Memory B cell (primary cell): ENCODE results near the gene AKAP7.
"Not testable (repeated sequence)": the region's sequence is repeated elsewhere in the genome, so short reads cannot be mapped to it uniquely, and the experiment has no call there.

Source experiments
- ATAC-seq: fragments of 150-1000 bp; cut with Tn5 transposase; 2 replicates; pipeline ENCODE4 v1.10.0; 2021; ENCODE audit warnings: low read depth, mild to moderate bottlenecking, moderate library complexity
- DNase-seq, 2 donors: peaks; one replicate each; pipeline ENCODE4 v3.0.0; 2022; ENCODE audit warnings: low spot score in 2 of 2
- H3K27ac Mint-ChIP-seq: one replicate; pipeline ENCODE4 v1.8.0; 2022; ENCODE audit warnings: mild to moderate bottlenecking, moderate library complexity, mixed read lengths
- H3K27me3 Mint-ChIP-seq: one replicate; pipeline ENCODE4 v1.8.0; 2022; ENCODE audit warnings: mixed read lengths
- H3K36me3 Mint-ChIP-seq: one replicate; pipeline ENCODE4 v1.8.0; 2022; ENCODE audit warnings: mild to moderate bottlenecking, mixed read lengths
- H3K4me1 Mint-ChIP-seq: one replicate; pipeline ENCODE4 v1.8.0; 2022; ENCODE audit warnings: mixed read lengths
- H3K4me3 Mint-ChIP-seq: one replicate; pipeline ENCODE4 v1.8.0; 2022; ENCODE audit warnings: mild to moderate bottlenecking, moderate library complexity, mixed read lengths
- H3K9me3 Mint-ChIP-seq: one replicate; pipeline ENCODE4 v1.8.0; 2022; ENCODE audit warnings: mixed read lengths

Gene AKAP7

GRCh38 chr6:131135244-131136020, at the start of gene AKAP7:
Gene AKAP7 (plus strand): TSS chr6:131135467. CDS start chr6:131135764, 297 bp downstream.
- no peaks in the 10 kb centered on the region for H3K27me3 Mint-ChIP-seq
- ATAC-seq, result peak; percentile 80

GRCh38 chr6:131090339-131090738, 44.9 kb upstream of the AKAP7 start:
- H3K9me3 Mint-ChIP-seq, result peaks cover 12% of the 10 kb centered on the region
- H3K4me3 Mint-ChIP-seq, result peak overlapping the region; percentile 40
- not testable (repeated sequence) for H3K36me3 Mint-ChIP-seq, ATAC-seq, H3K27me3 Mint-ChIP-seq
- H3K27ac Mint-ChIP-seq, result peak overlapping the region; percentile 14
- H3K4me1 Mint-ChIP-seq, result peaks cover 11% of the 10 kb centered on the region
- DNase-seq, result peak in 1 of 2 donors; percentile 9

More at GRCh38 chr6:131135244-131136020, at the start of gene AKAP7:
- Mint-ChIP-seq H3K27ac (peak within 1 kb of the TSS; percentile 88), H3K4me1 (peaks cover 20% of the 10 kb centered on the region), H3K9me3 (no peaks in the 10 kb centered on the region), H3K4me3 (peak within 1 kb of the TSS; percentile 95), H3K36me3 (no peaks in the 10 kb centered on the region)
- DNase-seq, result peak; percentile 31 to 64

- H3K36me3 Mint-ChIP-seq, H3K4me3 Mint-ChIP-seq, H3K27me3 Mint-ChIP-seq, ATAC-seq, H3K27ac Mint-ChIP-seq, DNase-seq: not testable (repeated sequence)
- Mint-ChIP-seq H3K9me3 (peaks cover 15% of the 10 kb centered on the region), H3K4me1 (peaks cover 11% of the 10 kb centered on the region)
Measured at GRCh38 chr6:131091944-131092343, 43.3 kb upstream of the AKAP7 start.

GRCh38 chr6:131093334-131093733, 41.9 kb upstream of the AKAP7 start:
- Mint-ChIP-seq H3K27ac (no peak overlapping the region), H3K4me1 (peaks cover 11% of the 10 kb centered on the region), H3K9me3 (peaks cover 12% of the 10 kb centered on the region), H3K4me3 (no peak overlapping the region), H3K36me3 (peaks cover 3% of the 10 kb centered on the region), H3K27me3 (no peaks in the 10 kb centered on the region)
- ATAC-seq (no peak), DNase-seq (no peak)

- no peaks in the 10 kb centered on the region for H3K4me1 Mint-ChIP-seq
- H3K9me3 Mint-ChIP-seq, result peaks cover 10% of the 10 kb centered on the region
- no peak for ATAC-seq
- peaks cover 1% of the 10 kb centered on the region for H3K36me3 Mint-ChIP-seq
- no peaks in the 10 kb centered on the region for H3K27me3 Mint-ChIP-seq
- no peak overlapping the region for H3K27ac Mint-ChIP-seq
- no peak overlapping the region for H3K4me3 Mint-ChIP-seq
- DNase-seq, result no peak
Measured at GRCh38 chr6:131096786-131097185, 38.5 kb upstream of the AKAP7 start.

- no peaks in the 10 kb centered on the region for H3K36me3 Mint-ChIP-seq
- H3K4me1 Mint-ChIP-seq, result no peaks in the 10 kb centered on the region
- DNase-seq, result no peak
- H3K9me3 Mint-ChIP-seq, result peaks cover 1% of the 10 kb centered on the region
- no peaks in the 10 kb centered on the region for H3K27me3 Mint-ChIP-seq
- no peak overlapping the region for H3K27ac Mint-ChIP-seq
- H3K4me3 Mint-ChIP-seq, result no peak overlapping the region
- ATAC-seq, result no peak
Measured at GRCh38 chr6:131101911-131102680, 33.2 kb upstream of the AKAP7 start.

GRCh38 chr6:131103296-131103695, 32.0 kb upstream of the AKAP7 start:
- H3K4me3 Mint-ChIP-seq, result no peak overlapping the region
- no peak for DNase-seq
- peaks cover 5% of the 10 kb centered on the region for H3K4me1 Mint-ChIP-seq
- peaks cover 1% of the 10 kb centered on the region for H3K9me3 Mint-ChIP-seq
- ATAC-seq, result no peak
- no peaks in the 10 kb centered on the region for H3K27me3 Mint-ChIP-seq
- H3K36me3 Mint-ChIP-seq, result no peaks in the 10 kb centered on the region
- H3K27ac Mint-ChIP-seq, result no peak overlapping the region

GRCh38 chr6:131103901-131104300, 31.4 kb upstream of the AKAP7 start:
- peaks cover 6% of the 10 kb centered on the region for H3K4me1 Mint-ChIP-seq

GRCh38 chr6:131107151-131107550, 28.1 kb upstream of the AKAP7 start:
- no peak overlapping the region for H3K27ac Mint-ChIP-seq
- H3K4me1 Mint-ChIP-seq, result peaks cover 6% of the 10 kb centered on the region
- H3K9me3 Mint-ChIP-seq, result no peaks in the 10 kb centered on the region
- no peak overlapping the region for H3K4me3 Mint-ChIP-seq
- no peaks in the 10 kb centered on the region for H3K36me3 Mint-ChIP-seq
- ATAC-seq (no peak), DNase-seq (no peak)
- no peaks in the 10 kb centered on the region for H3K27me3 Mint-ChIP-seq

More at GRCh38 chr6:131103901-131104300, 31.4 kb upstream of the AKAP7 start:
- Mint-ChIP-seq H3K27me3 (no peaks in the 10 kb centered on the region), H3K4me3 (no peak overlapping the region), H3K27ac (no peak overlapping the region), H3K36me3 (no peaks in the 10 kb centered on the region), H3K9me3 (no peaks in the 10 kb centered on the region)
- DNase-seq (no peak), ATAC-seq (no peak)

- Mint-ChIP-seq H3K4me3 (no peak overlapping the region), H3K9me3 (no peaks in the 10 kb centered on the region), H3K27me3 (no peaks in the 10 kb centered on the region), H3K36me3 (no peaks in the 10 kb centered on the region), H3K27ac (no peak overlapping the region), H3K4me1 (peaks cover 6% of the 10 kb centered on the region)
- DNase-seq, result no peak
- no peak for ATAC-seq
Measured at GRCh38 chr6:131112249-131112648, 23.0 kb upstream of the AKAP7 start.

GRCh38 chr6:131115651-131116050, 19.6 kb upstream of the AKAP7 start:
- no peaks in the 10 kb centered on the region for H3K27me3 Mint-ChIP-seq
- peaks cover 5% of the 10 kb centered on the region for H3K4me1 Mint-ChIP-seq
- H3K36me3 Mint-ChIP-seq, result no peaks in the 10 kb centered on the region
- H3K4me3 Mint-ChIP-seq, result no peak overlapping the region
- no peak for ATAC-seq
- DNase-seq, result no peak
- H3K27ac Mint-ChIP-seq, result no peak overlapping the region
- H3K9me3 Mint-ChIP-seq, result no peaks in the 10 kb centered on the region

GRCh38 chr6:131116321-131116720, 18.9 kb upstream of the AKAP7 start:
- Mint-ChIP-seq H3K4me3 (no peak overlapping the region), H3K27me3 (no peaks in the 10 kb centered on the region), H3K9me3 (no peaks in the 10 kb centered on the region), H3K27ac (no peak overlapping the region), H3K4me1 (peaks cover 5% of the 10 kb centered on the region), H3K36me3 (no peaks in the 10 kb centered on the region)
- no peak for DNase-seq
- no peak for ATAC-seq

GRCh38 chr6:131116755-131117360, 18.4 kb upstream of the AKAP7 start:
- H3K36me3 Mint-ChIP-seq, result no peaks in the 10 kb centered on the region
- peaks cover 5% of the 10 kb centered on the region for H3K4me1 Mint-ChIP-seq
- no peak overlapping the region for H3K4me3 Mint-ChIP-seq
- no peak overlapping the region for H3K27ac Mint-ChIP-seq
- no peaks in the 10 kb centered on the region for H3K9me3 Mint-ChIP-seq
- DNase-seq (peak in 1 of 2 donors; percentile 47), ATAC-seq (peak; percentile 53)
- H3K27me3 Mint-ChIP-seq, result no peaks in the 10 kb centered on the region

GRCh38 chr6:131117878-131118277, 17.4 kb upstream of the AKAP7 start:
- Mint-ChIP-seq H3K36me3 (no peaks in the 10 kb centered on the region), H3K9me3 (no peaks in the 10 kb centered on the region), H3K4me3 (no peak overlapping the region), H3K4me1 (peaks cover 5% of the 10 kb centered on the region), H3K27me3 (peaks cover under 1% of the 10 kb centered on the region), H3K27ac (no peak overlapping the region)
- DNase-seq, result peak in 1 of 2 donors; percentile 6
- ATAC-seq, result peak; percentile 85
